ENCODE measurements around the gene HOXD13. TPM values are rescaled to one million over a fixed set of nuclear protein-coding genes. Genes with fewer than 3 reads are reported as not detected.

HOXD13 gene
- total RNA-seq, 1 experiment from 2014 or later = not detected

- Histone ChIP-seq H3K4me3 (ENCODE audit: low read depth, low read length) (no peak overlapping the region), H3K4me1 (peaks cover 12% of the 10 kb centered on the region; the same call in 1 of the 2 replicates), H3K36me3 (ENCODE audit: control insufficient read depth, insufficient read depth, low read length) (no peaks in the 10 kb centered on the region), H3K9me3 (no peaks in the 10 kb centered on the region), H3K27me3 (replicated peaks; ENCODE audit: control insufficient read depth, insufficient read depth, low read length) (peaks cover 3% of the 10 kb centered on the region)
- Mint-ChIP-seq H3K36me3 (ENCODE audit: insufficient read depth, unreplicated experiment) (no peaks in the 10 kb centered on the region), H3K9me3 (ENCODE audit: unreplicated experiment) (no peaks in the 10 kb centered on the region), H3K27me3 (ENCODE audit: insufficient read depth, unreplicated experiment) (peaks cover 45% of the 10 kb centered on the region), H3K4me1 (ENCODE audit: low read depth, unreplicated experiment) (peaks cover 11% of the 10 kb centered on the region), H3K27ac (ENCODE audit: unreplicated experiment) (no peak overlapping the region), H3K4me3 (ENCODE audit: unreplicated experiment) (peak overlapping the region; percentile 76)
- ChIA-PET CTCF (interaction anchor here (0.5 to 1.0 kb wide), 2 partner anchors 9 to 318 kb away, joined by 3 to 5 read pairs; no protein-coding TSS in a partner anchor), POLR2A (no interaction called here)
- BruUV-seq (replicated peaks) = no TSS peak
- no peak for TF ChIP-seq CTCF (IDR thresholded peaks at IDR 0.05; ENCODE audit: insufficient read depth in 1 of 2, low read depth in 1 of 2, low read length in 1 of 2, severe bottlenecking in 1 of 2, unreplicated experiment in 1 of 2)
- DNase-seq = no peak
- intact Hi-C loops (cut with micrococcal nuclease; ENCODE audit: unreplicated experiment) = loop anchor here (5.0 kb wide), 1 partner anchor 50 kb away; the partner anchor contains the start of gene HOXD1
These were observed 44.7 kb downstream of the HOXD13 start for GRCh38 chr2:176137252-176137580.

- Histone ChIP-seq H3K9me3 (no peaks in the 10 kb centered on the region), H3K36me3 (ENCODE audit: control insufficient read depth, insufficient read depth, low read length) (no peaks in the 10 kb centered on the region), H3K4me1 (0 out of 2 replicates have a peak, but pooled peaks cover 8% of the 10 kb centered on the region), H3K4me3 (ENCODE audit: low read depth, low read length) (no peak overlapping the region), H3K27me3 (replicated peaks; ENCODE audit: control insufficient read depth, insufficient read depth, low read length) (peaks cover 3% of the 10 kb centered on the region)
- BruUV-seq (replicated peaks) = no TSS peak
- H3K27ac Mint-ChIP-seq (ENCODE audit: unreplicated experiment) = no peak overlapping the region
- no peaks in the 10 kb centered on the region for H3K9me3 Mint-ChIP-seq (ENCODE audit: unreplicated experiment)
- intact Hi-C loops (cut with micrococcal nuclease; ENCODE audit: unreplicated experiment) = loop anchor here (5.0 kb wide), 1 partner anchor 49 kb away; the partner anchor contains the start of gene HOXD1
- H3K4me1 Mint-ChIP-seq (ENCODE audit: low read depth, unreplicated experiment) = peaks cover 7% of the 10 kb centered on the region
- ChIA-PET POLR2A (no interaction called here), CTCF (no interaction called here)
- no peak for TF ChIP-seq CTCF (IDR thresholded peaks at IDR 0.05; ENCODE audit: insufficient read depth in 1 of 2, low read depth in 1 of 2, low read length in 1 of 2, severe bottlenecking in 1 of 2, unreplicated experiment in 1 of 2)
- H3K36me3 Mint-ChIP-seq (ENCODE audit: insufficient read depth, unreplicated experiment) = no peaks in the 10 kb centered on the region
- DNase-seq = no peak
- peaks cover 40% of the 10 kb centered on the region for H3K27me3 Mint-ChIP-seq (ENCODE audit: insufficient read depth, unreplicated experiment)
- H3K4me3 Mint-ChIP-seq (ENCODE audit: unreplicated experiment) = peak overlapping the region; percentile 76
These were observed 45.4 kb downstream of the HOXD13 start for GRCh38 chr2:176137906-176138305.

- no peak overlapping the region for H3K4me3 Mint-ChIP-seq (ENCODE audit: unreplicated experiment)
- Histone ChIP-seq H3K36me3 (ENCODE audit: control insufficient read depth, insufficient read depth, low read length) (no peaks in the 10 kb centered on the region), H3K4me1 (0 out of 2 replicates have a peak, but pooled peaks cover 8% of the 10 kb centered on the region), H3K4me3 (ENCODE audit: low read depth, low read length) (no peak overlapping the region), H3K9me3 (no peaks in the 10 kb centered on the region), H3K27me3 (replicated peaks; ENCODE audit: control insufficient read depth, insufficient read depth, low read length) (peaks cover 3% of the 10 kb centered on the region; the same call in 1 of the 2 replicates)
- H3K27ac Mint-ChIP-seq (ENCODE audit: unreplicated experiment) = no peak overlapping the region
- intact Hi-C loops (cut with micrococcal nuclease; ENCODE audit: unreplicated experiment) = loop anchor here (5.0 kb wide), 1 partner anchor 49 kb away; the partner anchor contains the start of gene HOXD1
- H3K36me3 Mint-ChIP-seq (ENCODE audit: insufficient read depth, unreplicated experiment) = no peaks in the 10 kb centered on the region
- peaks cover 38% of the 10 kb centered on the region for H3K27me3 Mint-ChIP-seq (ENCODE audit: insufficient read depth, unreplicated experiment)
- no TSS peak for BruUV-seq (replicated peaks)
- peaks cover 7% of the 10 kb centered on the region for H3K4me1 Mint-ChIP-seq (ENCODE audit: low read depth, unreplicated experiment)
- TF ChIP-seq CTCF (IDR thresholded peaks at IDR 0.05; ENCODE audit: insufficient read depth in 1 of 2, low read depth in 1 of 2, low read length in 1 of 2, severe bottlenecking in 1 of 2, unreplicated experiment in 1 of 2) = no peak
- POLR2A ChIA-PET = no interaction called here
- H3K9me3 Mint-ChIP-seq (ENCODE audit: unreplicated experiment) = no peaks in the 10 kb centered on the region
- CTCF ChIA-PET = no interaction called here
- DNase-seq = no peak
These were observed 46.0 kb downstream of the HOXD13 start for GRCh38 chr2:176138526-176138922.
